HepG2 (cell line): Measurements from ENCODE around the gene PNKP. TPM values are rescaled to one million over a fixed set of nuclear protein-coding genes. Genes with fewer than 3 reads are reported as not detected.

Experiments
- ARHGAP35 ChIP-seq: sonication (generic); formaldehyde crosslinking; IDR thresholded peaks from 2 replicates; pipeline ENCODE4 v1.9.0; 2022; ENCODE audit warnings: mild to moderate bottlenecking, inconsistent platforms, moderate library complexity, missing genetic modification reagents, borderline replicate concordance
- GRHL1 ChIP-seq: sonication (generic); formaldehyde crosslinking; conservative IDR thresholded peaks from 2 replicates; pipeline ENCODE4 v1.8.0; 2022; ENCODE audit warnings: missing genetic modification reagents
- HNRNPH1 ChIP-seq: fragments of 200-400 bp; formaldehyde crosslinking; optimal IDR thresholded peaks from 2 replicates; pipeline ENCODE3; 2017; ENCODE audit warnings: mild to moderate bottlenecking, low read depth, low read length
- MTA1 ChIP-seq: sonication (generic); formaldehyde crosslinking; IDR thresholded peaks from 2 replicates; pipeline ENCODE4 v1.4.0; 2020; ENCODE audit warnings: missing genetic modification reagents, mild to moderate bottlenecking, borderline replicate concordance
- ZFP62 ChIP-seq: sonication (generic); formaldehyde crosslinking; IDR thresholded peaks from 2 replicates; pipeline ENCODE4 v1.4.0; 2020; ENCODE audit warnings: missing genetic modification reagents
- ZNF407 ChIP-seq: sonication (generic); formaldehyde crosslinking; IDR thresholded peaks from one replicate; pipeline ENCODE4 v1.5.1; 2020; ENCODE audit warnings: mild to moderate bottlenecking, missing genetic modification reagents; ENCODE audit errors: not compliant biosample characterization
- polyA plus RNA-seq, 8 experiments: library from polyadenylated mRNA; depleted of rRNA in 3 of 8; stranded (reverse) in 7 of 8; unstranded in 1 of 8; fragments of >200 nt; fragmentation: Illumina TruSeq in 4 of 8; extraction: Trizol in 4 of 8; gene quantifications; 2 replicates each; pipeline versions ENCODE4 v1.2.1 to v1.2.3, GENCODE V29; 2011 to 2016; ENCODE audit warnings: low read depth in 4 of 8, missing spikeins in 1 of 8, mixed read lengths in 1 of 8; ENCODE audit not compliant: insufficient read depth in 1 of 8
- total RNA-seq, 5 experiments: library from RNA; depleted of rRNA; stranded (reverse); fragments of >200 nt; fragmentation: Illumina TruSeq; extraction: Trizol; gene quantifications; 2 replicates each; pipeline ENCODE4 v1.2.3, GENCODE V29; 2016; ENCODE audit warnings: low read depth in 1 of 5
- TF ChIP-seq, protein P1 (sequence below), 2 experiments: fragments of 450-650 bp in 1 of 2; sonication (generic) in 1 of 2; formaldehyde crosslinking in 1 of 2; IDR thresholded peaks; 2 replicates each; pipeline versions ENCODE4 v1.6.1 to v1.8.0; 2016 to 2022; ENCODE audit warnings: antibody characterized with exemption in 1 of 2, mild to moderate bottlenecking in 1 of 2, missing genetic modification reagents in 1 of 2

The PNKP gene
- total and polyA plus RNA-seq, 2 of the 13 experiments (the other 11 are each of a cell fraction or from before 2014, with no cell fraction given): 12.7 to 27.1 TPM

DNA sequence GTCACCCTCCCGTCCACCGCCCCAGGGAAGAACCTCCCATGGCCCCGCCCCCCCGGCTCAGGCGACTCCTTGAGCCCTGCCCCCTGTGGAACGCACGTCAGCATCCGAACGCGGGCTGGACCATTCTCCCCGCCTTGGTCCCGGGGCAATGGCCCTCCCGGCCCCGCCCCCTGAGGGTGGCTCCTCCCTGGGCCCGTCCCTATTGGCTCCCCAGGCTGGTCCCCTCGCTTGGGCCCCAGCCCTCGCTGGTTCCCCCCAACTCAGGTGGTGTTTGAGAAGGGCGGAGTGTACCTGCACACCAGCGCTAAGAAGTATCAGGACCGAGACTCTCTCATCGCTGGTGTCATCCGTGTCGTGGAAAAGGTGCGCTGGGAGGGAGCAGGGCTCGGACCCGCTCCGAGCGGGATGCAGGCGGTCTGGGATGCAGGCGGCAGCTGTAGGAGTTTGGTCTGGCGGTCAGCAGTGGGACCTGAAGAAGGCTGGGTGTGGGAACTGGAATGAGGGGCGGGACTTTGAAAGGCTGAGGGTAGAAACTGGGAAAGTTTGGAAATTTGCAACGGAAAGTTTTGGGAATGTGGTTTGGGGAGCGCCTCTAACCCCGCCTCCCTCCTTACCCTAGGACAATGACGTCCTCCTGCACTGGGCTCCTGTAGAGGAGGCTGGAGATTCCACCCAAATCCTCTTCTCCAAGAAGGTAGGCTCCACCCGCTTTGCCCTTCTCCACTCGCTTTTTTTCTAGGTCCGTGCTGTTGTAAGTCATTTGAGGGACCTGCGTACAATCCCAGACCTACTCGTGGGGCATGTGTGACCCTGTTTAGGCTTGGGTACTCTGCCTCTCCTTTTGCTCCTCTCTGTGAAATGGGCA, 10.7 kb upstream of the PNKP start (continued):
- TF ChIP-seq ZNF407 (CRISPR knock-in tag): peak; percentile 56
- no peak for TF ChIP-seq ZFP62 (CRISPR knock-in tag)
- no peak for TF ChIP-seq MTA1 (CRISPR knock-in tag)
- TF ChIP-seq GRHL1 (CRISPR knock-in tag): no peak
- TF ChIP-seq ARHGAP35 (CRISPR knock-in tag): 0 out of 2 replicates have a peak, but pooled peaks have one; percentile 70
- TF ChIP-seq, protein P1, sequence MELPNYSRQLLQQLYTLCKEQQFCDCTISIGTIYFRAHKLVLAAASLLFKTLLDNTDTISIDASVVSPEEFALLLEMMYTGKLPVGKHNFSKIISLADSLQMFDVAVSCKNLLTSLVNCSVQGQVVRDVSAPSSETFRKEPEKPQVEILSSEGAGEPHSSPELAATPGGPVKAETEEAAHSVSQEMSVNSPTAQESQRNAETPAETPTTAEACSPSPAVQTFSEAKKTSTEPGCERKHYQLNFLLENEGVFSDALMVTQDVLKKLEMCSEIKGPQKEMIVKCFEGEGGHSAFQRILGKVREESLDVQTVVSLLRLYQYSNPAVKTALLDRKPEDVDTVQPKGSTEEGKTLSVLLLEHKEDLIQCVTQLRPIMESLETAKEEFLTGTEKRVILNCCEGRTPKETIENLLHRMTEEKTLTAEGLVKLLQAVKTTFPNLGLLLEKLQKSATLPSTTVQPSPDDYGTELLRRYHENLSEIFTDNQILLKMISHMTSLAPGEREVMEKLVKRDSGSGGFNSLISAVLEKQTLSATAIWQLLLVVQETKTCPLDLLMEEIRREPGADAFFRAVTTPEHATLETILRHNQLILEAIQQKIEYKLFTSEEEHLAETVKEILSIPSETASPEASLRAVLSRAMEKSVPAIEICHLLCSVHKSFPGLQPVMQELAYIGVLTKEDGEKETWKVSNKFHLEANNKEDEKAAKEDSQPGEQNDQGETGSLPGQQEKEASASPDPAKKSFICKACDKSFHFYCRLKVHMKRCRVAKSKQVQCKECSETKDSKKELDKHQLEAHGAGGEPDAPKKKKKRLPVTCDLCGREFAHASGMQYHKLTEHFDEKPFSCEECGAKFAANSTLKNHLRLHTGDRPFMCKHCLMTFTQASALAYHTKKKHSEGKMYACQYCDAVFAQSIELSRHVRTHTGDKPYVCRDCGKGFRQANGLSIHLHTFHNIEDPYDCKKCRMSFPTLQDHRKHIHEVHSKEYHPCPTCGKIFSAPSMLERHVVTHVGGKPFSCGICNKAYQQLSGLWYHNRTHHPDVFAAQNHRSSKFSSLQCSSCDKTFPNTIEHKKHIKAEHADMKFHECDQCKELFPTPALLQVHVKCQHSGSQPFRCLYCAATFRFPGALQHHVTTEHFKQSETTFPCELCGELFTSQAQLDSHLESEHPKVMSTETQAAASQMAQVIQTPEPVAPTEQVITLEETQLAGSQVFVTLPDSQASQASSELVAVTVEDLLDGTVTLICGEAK (IDR thresholded peaks at IDR 0.05): no peak
- TF ChIP-seq, protein P1 (CRISPR knock-in tag; IDR thresholded peaks at IDR 0.05): no peak
- TF ChIP-seq HNRNPH1: peak; percentile 10
